Loucy (cell line): ENCODE results near the gene ADCY10.

ENCODE experiments used
- EZH2phosphoT487 ChIP-seq: fragments of 200-600 bp; IDR thresholded peaks from 2 replicates; pipeline ENCODE4 v1.6.1; 2018; ENCODE audit warnings: antibody characterized with exemption, mild to moderate bottlenecking, moderate library complexity, borderline replicate concordance
- TF ChIP-seq, protein P1 (sequence below): fragments of 200-600 bp; sonication (generic); conservative IDR thresholded peaks from 2 replicates; pipeline ENCODE4 v1.5.1; 2014; ENCODE audit warnings: mild to moderate bottlenecking, antibody characterized with exemption, low read length

DNA sequence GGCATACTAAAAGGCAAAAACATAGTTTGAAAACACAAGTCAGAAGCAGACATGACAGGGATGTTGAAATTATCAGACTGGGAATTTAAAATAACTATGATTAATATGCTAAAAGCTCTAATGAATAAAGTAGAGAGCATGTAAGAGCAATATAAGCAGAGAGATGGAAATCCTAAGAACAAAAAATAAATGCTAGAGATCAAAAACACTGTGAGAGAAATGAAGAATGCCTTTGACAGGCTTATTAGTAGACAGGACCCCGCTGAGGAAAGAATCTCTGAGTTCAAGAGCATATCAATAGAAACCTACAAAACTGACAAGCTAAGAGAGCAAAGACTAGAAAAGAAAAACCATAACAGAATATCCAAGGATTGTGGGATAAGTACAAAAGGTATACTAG lies 98.3 kb downstream of the ADCY10 start:
- TF ChIP-seq, protein P1, sequence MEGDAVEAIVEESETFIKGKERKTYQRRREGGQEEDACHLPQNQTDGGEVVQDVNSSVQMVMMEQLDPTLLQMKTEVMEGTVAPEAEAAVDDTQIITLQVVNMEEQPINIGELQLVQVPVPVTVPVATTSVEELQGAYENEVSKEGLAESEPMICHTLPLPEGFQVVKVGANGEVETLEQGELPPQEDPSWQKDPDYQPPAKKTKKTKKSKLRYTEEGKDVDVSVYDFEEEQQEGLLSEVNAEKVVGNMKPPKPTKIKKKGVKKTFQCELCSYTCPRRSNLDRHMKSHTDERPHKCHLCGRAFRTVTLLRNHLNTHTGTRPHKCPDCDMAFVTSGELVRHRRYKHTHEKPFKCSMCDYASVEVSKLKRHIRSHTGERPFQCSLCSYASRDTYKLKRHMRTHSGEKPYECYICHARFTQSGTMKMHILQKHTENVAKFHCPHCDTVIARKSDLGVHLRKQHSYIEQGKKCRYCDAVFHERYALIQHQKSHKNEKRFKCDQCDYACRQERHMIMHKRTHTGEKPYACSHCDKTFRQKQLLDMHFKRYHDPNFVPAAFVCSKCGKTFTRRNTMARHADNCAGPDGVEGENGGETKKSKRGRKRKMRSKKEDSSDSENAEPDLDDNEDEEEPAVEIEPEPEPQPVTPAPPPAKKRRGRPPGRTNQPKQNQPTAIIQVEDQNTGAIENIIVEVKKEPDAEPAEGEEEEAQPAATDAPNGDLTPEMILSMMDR, result no peak
- no peak for TF ChIP-seq EZH2phosphoT487
